ENCODE measurements around the gene GALNT14.

Gene GALNT14

GRCh38 chr2:31087491-31087890, 50.7 kb downstream of the GALNT14 start:
- no peak for DNase-seq (ENCODE audit: low read depth in 3 of 3)

GRCh38 chr2:31086590-31086989, 51.6 kb downstream of the GALNT14 start:
- no peak for DNase-seq (ENCODE audit: low read depth in 3 of 3)

GRCh38 chr2:31083234-31083993, 54.8 kb downstream of the GALNT14 start:
- no peak for DNase-seq (ENCODE audit: low read depth in 3 of 3)

- DNase-seq (ENCODE audit: low read depth in 3 of 3): no peak
These were observed 56.2 kb downstream of the GALNT14 start for GRCh38 chr2:31082002-31082401.

- no peak for DNase-seq (ENCODE audit: low read depth in 3 of 3)
These were observed 56.7 kb downstream of the GALNT14 start for GRCh38 chr2:31081492-31081891.

GRCh38 chr2:31080361-31080760, 57.9 kb downstream of the GALNT14 start:
- DNase-seq (ENCODE audit: low read depth in 3 of 3): no peak

GRCh38 chr2:31079665-31080064, 58.6 kb downstream of the GALNT14 start:
- no peak for DNase-seq (ENCODE audit: low read depth in 3 of 3)

GRCh38 chr2:31078579-31079105, 59.6 kb downstream of the GALNT14 start:
- no peak for DNase-seq (ENCODE audit: low read depth in 3 of 3)

GRCh38 chr2:31078011-31078410, 60.2 kb downstream of the GALNT14 start:
- DNase-seq (ENCODE audit: low read depth in 3 of 3): no peak

- no peak for DNase-seq (ENCODE audit: low read depth in 3 of 3)
These were observed 62.2 kb downstream of the GALNT14 start for GRCh38 chr2:31075941-31076590.

GRCh38 chr2:31075431-31075830, 62.8 kb downstream of the GALNT14 start:
- no peak for DNase-seq (ENCODE audit: low read depth in 3 of 3)

GRCh38 chr2:31071741-31072140, 66.5 kb downstream of the GALNT14 start:
- DNase-seq (ENCODE audit: low read depth in 3 of 3): no peak

- DNase-seq (ENCODE audit: low read depth in 3 of 3): no peak
These were observed 67.7 kb downstream of the GALNT14 start for GRCh38 chr2:31070339-31071125.

- DNase-seq (ENCODE audit: low read depth in 3 of 3): no peak
These were observed 68.5 kb downstream of the GALNT14 start for GRCh38 chr2:31069643-31070325.

- DNase-seq (ENCODE audit: low read depth in 3 of 3): no peak
These were observed 71.0 kb downstream of the GALNT14 start for GRCh38 chr2:31067259-31067658.

GRCh38 chr2:31066551-31066950, 71.7 kb downstream of the GALNT14 start:
- no peak for DNase-seq (ENCODE audit: low read depth in 3 of 3)

GRCh38 chr2:31066086-31066485, 72.2 kb downstream of the GALNT14 start:
- no peak for DNase-seq (ENCODE audit: low read depth in 3 of 3)

GRCh38 chr2:31065356-31065755, 72.9 kb downstream of the GALNT14 start:
- no peak for DNase-seq (ENCODE audit: low read depth in 3 of 3)

GRCh38 chr2:31060397-31060796, 77.8 kb downstream of the GALNT14 start:
- DNase-seq (ENCODE audit: low read depth in 3 of 3): no peak

- DNase-seq (ENCODE audit: low read depth in 3 of 3): no peak
These were observed 79.9 kb downstream of the GALNT14 start for GRCh38 chr2:31058096-31059035.

GRCh38 chr2:31057691-31058090, 80.5 kb downstream of the GALNT14 start:
- DNase-seq (ENCODE audit: low read depth in 3 of 3): no peak
